Stimulated activated CD4-positive, alpha-beta T cell treated with anti-CD3 and anti-CD28 coated beads, Interleukin-12 subunit alpha, Interleukin-12 subunit beta, amount 100 ng/mL, for 24 hours (primary cell): ENCODE measurements around the gene ABCA13.

Experiments used
- DNase-seq, 2 experiments: peaks; one replicate each; pipeline ENCODE4 v3.0.0-alpha.2; 2020; ENCODE audit warnings: low read depth in 2 of 2

The ABCA13 gene

GRCh38 chr7:48245751-48246472 is 74.7 kb downstream of the ABCA13 start:
- no peak for DNase-seq

- no peak for DNase-seq
Observed at GRCh38 chr7:48249166-48249565, 77.9 kb downstream of the ABCA13 start.

GRCh38 chr7:48250441-48250951 is 79.2 kb downstream of the ABCA13 start:
- no peak for DNase-seq

GRCh38 chr7:48251766-48252165 is 80.5 kb downstream of the ABCA13 start:
- no peak for DNase-seq

DNA sequence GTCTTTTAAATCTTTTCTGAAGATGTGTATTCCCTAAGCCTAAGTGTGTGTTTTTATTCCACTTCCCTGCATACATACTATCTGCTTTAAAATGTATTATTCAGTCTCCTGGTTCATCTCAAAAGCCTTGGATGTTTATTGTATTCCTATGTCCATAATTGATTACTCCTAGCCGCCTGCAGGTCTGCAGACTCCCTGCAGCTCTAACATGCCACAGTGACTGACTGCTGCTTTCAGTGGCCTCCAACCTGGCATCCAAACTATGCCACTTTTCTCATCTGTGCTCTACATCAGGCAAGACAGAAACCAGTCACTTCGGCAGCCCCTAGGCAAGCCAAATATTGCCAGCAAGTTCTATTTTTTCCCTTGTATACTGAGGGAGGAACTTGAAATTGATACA is 81.7 kb downstream of the ABCA13 start:
- DNase-seq, result no peak

GRCh38 chr7:48255046-48255445 is 83.8 kb downstream of the ABCA13 start:
- no peak for DNase-seq

DNA sequence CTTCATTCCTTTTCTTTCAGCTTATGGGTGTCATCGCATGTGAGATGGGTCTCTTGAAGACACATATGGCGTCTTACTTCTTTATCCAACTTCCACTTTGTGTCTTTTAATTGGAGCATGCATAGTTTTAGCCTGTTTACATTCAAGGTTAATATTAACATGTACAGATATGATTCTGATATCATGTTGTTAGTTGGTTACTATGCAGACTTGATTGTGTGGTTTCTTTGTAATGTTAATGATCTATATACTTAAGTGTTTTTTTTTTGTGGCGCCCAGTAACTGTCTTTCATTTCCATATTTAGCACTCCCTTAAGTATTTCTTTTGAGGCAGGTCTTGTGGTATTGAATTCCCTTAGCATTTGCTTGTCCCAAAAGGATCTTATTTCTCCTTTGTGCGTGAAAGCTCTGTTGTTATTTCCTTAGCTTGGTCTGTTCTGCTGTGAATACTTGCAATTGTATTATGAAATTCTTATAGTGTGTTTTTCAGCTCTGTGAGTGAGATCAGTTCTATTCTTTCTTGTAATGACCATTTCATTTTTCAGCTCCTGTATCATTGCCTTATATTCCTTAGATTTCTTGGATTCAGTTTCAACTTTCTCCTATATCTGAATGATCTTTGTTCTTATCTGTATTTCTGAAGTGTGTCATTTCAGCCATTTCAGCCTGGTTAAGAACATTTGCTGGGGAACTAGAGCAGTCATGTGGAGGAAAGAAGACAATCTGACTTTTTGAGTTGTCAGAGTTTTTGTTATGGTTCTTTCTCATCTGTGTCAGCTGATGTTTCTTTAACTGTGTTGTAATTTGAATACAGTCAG is 88.4 kb downstream of the ABCA13 start:
- no peak for DNase-seq

DNA sequence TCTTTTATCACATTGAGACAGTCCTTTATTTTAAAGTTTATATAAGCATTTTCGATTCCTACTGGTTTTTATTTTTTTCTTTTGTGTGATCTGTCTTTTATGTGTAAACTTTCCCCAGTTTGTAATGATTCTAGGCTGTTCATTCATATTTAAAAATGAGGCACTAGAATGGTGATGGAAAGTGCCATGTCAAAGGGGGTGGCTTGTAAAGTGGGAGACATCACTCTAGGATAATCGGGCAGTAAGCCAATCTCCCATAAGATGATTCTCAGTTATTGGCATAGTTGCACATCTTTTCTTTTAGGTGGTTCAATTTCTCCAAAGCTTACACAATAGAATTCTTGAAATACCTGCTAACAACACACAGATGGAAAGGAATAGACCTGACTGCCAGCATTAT is 90.4 kb downstream of the ABCA13 start:
- DNase-seq, result no peak

DNA sequence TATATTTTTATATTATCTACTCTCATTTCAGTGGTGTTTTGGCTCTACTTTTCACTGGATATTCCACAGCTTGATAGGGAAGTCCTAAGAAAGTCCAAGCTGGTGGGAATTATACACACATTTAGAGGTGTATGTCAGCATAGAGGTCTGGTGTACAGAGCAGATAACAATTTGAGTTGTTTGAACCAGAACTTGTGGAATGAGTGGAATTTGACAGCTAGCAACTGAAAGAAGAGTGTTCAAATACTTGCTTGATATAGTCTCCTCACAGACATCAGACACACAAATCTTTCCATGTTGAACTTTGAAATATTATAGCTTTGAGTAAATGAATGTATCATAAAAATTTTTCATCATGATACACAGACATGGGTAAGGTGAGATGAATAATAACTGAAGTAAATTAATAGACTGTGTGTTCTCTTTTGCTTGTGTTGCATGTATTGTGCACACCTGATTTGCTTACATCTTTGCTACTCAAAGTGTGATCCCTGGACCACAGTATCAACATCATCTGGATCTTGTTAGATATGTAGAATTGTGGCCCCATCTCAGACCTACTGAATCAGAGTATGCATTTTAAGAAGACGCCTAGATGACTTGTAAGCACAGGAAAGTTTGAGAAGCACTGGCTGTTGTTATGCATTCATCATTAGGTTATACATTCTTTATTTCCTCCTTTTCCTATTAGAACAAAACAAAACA is 91.5 kb downstream of the ABCA13 start:
- no peak for DNase-seq

- DNase-seq, result no peak
Observed at GRCh38 chr7:48263311-48263650, 92.0 kb downstream of the ABCA13 start.

GRCh38 chr7:48269066-48269465 is 97.8 kb downstream of the ABCA13 start:
- DNase-seq, result no peak

DNA sequence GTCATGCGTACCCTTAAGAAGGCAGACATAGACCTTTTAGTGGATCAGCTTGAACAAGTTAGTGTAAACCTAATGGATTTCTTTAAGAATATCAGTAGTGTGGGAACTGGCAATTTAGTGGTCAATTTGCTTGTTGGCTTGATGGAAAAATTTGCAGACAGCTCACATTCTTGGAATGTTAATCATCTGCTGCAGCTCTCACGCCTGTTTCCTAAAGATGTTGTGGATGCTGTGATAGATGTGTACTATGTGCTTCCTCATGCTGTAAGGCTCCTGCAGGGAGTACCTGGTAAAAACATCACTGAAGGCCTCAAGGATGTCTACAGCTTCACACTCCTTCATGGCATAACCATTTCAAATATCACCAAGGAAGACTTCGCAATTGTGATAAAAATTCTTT is 103.4 kb downstream of the ABCA13 start:
- DNase-seq, result no peak

GRCh38 chr7:48279420-48279819 is 108.2 kb downstream of the ABCA13 start:
- no peak for DNase-seq

DNA sequence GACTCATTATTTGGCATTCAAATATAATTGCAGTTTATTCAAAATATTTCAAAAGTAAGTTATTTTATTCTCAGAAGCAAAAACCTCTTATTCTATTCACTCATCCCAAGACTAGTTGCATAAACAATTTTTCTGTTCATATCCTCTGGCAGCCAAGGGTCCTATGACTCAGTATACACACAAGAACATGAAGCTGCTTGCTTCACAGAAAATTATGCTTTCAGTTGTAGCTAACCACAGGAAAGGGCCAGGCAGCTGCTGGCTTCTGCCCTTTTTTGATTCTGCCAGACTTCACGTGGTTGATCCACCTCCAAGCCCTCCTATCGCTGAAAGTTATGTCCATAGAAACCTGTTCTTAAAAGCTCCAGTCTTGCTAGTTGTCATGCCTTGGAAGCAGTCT is 108.8 kb downstream of the ABCA13 start:
- no peak for DNase-seq

GRCh38 chr7:48285373-48285772 is 114.1 kb downstream of the ABCA13 start:
- no peak for DNase-seq

DNA sequence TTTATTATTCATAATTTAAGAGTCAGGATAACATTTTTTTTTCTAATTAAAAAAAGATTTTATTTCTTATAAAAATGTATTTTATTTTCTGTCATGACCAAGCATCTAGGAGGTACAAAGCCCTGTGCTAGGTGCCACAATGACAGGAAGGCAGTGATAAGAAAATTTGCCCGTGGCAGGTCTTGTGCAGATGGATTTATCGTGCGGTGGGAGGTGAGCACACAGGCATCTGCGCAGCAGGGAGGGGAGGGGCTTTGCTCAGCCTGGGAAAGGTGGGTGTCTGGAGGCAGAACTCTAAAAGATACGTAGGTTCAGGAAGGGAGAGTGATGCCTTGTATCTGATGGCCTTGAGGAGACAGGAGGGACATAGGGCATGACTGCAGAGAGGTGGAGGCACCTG is 115.6 kb downstream of the ABCA13 start:
- no peak for DNase-seq

GRCh38 chr7:48289656-48290055 is 118.4 kb downstream of the ABCA13 start:
- no peak for DNase-seq

DNA sequence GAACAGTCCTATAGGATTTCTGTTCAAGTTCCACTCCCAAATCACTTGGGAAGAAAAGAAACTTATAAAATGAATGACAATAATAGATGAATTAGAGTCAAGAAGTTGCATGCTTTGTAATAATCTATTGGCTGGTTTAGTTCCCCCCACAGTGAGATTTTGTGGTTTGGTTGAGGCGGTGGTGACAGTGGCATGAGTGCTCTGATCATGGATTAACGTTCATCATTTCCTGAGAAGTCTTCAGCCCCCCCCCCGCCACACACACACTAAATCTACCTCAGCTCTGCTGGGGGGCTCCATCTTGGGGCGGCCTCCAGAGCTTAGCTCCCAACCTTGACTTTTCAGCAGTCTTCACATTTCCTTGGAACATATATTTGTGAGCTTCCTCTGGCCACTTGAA is 121.7 kb downstream of the ABCA13 start:
- DNase-seq, result no peak

GRCh38 chr7:48295296-48295971 is 124.2 kb downstream of the ABCA13 start:
- no peak for DNase-seq

DNA sequence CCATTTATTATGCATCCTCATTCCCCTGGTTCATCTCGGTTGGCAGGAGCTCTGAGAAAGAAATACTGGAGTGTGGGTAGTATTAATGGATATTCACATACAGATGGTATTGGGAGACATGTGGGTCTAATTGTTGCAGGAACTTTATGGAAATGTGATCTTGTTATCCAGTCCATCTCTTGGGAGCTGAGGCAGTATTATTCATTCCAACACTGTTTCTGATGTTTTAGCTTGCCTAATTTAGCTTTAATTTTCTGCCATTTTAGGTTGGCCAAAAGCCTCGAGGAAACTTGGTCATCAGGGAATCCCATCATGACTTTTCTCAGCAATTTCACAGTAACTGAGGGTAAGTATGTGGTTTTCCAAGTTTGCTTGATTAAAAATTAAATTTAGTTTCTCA is 125.7 kb downstream of the ABCA13 start:
- DNase-seq, result no peak

DNA sequence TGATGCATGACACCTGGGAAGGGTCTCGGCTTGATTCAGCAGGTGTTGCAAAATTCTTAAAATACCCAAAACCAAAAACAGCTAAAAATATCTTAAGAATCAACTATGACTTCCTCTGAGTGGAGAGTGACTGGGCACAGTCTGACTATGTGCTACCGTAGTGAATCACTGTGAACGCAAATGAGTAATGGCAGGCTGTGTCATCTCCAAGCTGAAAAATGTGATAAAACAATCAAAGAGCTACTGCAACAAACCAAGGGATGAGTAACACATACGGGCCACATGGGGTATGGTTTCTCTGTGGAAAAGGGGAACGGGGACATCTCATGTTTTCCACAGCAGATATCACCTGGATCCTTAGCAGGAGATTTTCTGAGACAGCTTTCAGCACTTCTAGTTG is 127.5 kb downstream of the ABCA13 start:
- DNase-seq, result peak in 1 of 2 experiments; percentile 11

DNA sequence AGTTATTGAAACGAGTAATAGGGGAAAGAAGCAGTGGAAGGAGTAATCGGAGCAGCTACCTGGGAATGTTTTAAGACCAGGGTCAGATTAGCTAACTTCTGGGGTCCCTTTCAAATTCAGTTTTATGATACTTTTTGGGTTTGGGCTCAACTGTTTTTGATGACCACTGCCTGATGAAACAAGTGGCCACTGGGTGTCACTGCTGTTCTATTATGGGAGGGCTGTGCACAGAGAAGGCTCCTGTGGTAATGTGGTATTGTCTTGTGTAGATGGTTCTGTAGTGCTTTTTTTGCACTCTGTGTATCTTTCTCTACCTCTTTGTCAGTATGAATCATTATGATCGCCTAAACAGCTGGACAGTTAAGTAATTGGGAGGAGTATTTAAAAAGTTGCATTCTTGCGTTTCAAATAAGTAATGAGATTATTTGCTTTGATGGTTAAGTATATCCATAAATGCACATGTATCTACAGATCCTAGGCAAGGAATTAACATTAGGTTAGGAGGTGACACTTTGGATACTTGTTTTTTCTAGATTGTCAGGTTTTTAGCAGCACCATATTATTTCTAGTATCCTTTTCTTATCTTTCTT is 128.4 kb downstream of the ABCA13 start:
- peak in 1 of 2 experiments; percentile 39 for DNase-seq
